GM15510 (cell line): ENCODE data around the gene CORO6.

Source experiments
- POLR2A ChIP-seq: IDR thresholded peaks from 3 replicates; pipeline ENCODE4 v1.6.1; 2011; ENCODE audit warnings: borderline replicate concordance; ENCODE audit not compliant: insufficient read length; ENCODE audit errors: extremely low read depth

CORO6 gene

DNA sequence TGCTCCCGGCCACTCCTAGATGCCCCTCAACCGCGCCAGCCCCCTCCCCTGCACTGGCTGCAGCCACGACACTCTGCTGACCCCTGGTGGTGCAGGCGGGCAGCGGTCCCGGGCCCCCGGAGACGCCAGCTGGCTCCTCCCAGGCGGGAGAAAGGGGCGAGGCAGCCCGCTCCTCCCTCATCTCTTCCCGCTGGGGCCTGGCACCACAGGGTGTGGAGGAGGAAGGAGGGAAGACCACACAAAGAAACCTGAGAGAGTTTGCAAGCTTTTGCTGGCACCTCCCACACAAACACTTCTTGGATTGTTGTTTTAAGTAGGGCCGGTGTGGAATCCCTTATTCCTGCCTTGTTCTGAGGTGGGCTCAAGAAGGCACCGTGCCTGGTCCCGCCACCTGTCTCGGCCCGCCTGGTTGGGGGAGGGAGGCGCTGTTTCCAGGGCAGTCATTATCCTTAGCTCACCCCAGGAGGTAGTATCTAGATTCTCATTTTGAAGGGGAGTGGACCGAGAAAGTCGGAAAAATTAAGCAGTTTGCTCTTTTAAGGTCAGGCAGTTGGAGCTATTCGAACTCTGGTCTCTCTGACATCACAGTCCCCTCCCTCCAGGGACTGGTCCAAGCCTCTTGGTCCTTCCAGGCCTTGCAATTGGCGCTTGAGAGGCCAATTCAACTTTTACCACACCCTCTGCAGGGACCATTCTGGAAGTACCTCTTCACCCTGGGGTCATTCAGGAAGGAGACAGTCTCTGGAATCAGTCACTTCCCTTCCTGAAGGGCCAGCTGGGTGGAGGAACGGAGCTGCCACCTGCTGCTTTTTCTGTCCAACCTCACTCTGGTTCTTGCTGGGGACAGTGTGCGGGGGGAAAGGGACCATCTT is 30.7 kb downstream of the CORO6 start:
- TF ChIP-seq POLR2A: no peak

DNA sequence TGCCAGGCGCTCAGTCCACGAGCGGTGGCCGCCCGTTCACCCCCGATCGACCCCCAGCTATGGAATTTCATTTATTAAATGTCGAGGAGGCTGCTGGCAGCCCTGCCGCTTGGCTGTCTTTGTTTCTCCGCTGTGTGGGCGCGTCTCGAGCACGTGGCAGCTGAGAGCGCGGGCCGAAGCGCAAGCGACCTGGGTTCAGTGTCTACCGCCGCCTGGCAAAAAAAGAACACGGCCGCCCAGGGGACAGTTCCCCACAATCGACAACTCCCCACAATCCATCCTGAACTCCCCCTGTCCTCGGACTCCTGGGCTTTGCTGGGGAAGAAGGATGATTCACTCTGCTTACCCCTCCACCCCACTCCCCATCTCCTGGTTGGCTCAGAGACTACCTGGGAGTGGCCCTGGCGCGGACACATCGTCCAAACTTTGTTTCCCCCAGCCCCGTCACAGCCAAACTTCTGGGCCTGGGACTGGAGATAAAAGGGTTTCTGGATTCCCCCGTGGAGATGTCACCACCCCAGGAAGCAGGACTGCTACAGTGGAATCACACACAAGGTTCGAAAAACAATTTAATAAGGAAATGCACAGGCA is 31.5 kb downstream of the CORO6 start:
- no peak for TF ChIP-seq POLR2A

DNA sequence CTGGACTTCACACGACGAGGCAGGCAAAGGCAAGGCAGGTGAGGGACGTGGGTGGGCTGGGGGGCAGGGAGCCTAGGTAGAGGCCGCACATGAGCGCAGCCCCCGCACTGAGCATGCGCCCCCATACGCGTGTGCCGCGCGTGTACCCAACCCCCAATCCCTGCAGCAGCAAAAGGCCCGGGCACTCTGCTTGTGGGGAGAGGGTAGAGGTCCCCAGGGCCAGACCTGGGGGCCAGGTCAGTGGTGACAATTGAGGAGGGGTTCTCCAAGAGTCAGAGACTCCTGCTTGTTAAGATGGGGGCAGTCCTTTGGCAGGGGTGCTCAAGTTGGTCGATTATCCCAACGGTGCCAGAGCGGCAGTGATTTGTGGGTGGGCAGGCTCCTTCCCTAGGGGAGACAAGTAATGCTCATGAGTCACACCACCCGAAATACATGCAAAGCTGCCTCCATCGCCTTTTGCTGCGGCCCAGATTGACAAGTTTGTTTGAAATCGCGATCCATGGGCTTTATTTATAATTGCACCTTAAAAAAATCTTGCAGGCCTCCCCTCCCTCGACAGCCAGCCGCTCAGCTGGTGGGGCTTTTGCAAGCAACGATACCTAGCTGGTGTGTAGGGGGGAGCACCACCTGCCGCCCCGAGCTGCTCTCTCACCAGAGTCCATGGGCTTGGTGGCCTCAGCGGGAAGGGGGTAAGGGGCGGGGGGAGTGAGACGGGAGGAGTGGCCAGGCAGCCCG is 32.1 kb downstream of the CORO6 start:
- TF ChIP-seq POLR2A: no peak

DNA sequence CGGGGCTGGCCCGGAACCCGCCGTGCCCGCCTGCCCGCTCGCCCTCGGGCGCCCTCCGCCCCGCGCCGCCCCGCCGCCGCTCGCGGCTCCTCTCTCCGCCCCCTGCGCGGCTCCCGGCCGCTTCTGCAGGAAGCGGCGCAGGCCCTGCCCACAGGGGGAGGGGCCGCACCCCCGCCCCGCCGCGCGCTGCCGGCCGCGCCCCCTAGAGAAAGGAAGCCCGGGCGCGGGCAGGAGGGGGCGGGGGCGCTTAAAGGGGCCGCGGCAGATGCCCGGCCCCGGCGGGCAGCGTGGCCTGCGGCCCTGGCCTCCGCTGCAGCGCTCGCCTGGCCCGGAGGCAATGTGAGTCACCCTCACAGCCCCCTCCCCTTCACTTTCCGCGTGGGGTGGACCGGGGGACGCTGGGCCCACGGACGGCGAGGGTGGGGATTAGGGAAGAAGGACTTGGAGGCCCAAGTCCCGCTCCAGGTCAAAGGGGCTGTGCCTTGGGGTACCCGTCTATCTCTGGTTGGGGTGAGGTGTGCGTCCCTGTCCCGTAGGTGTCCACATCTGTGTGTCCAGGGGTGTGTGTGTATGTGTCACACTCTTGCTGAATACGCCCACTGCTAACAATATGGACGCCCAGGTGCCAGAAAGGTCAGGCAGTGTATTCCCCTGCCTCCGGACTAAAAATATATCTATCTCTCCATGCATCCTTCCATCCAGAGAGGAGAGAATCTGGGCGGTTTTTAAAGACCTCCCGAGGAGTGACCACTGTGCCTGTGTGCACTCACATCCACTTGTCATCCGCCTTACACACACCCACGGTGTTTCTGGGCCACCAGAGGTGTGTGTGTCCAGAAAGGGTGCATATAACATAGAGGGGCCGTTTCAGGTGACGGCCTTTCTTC is 32.9 kb downstream of the CORO6 start, which contains the start of gene GIT1:
GIT1 (minus strand) TSS at position 125 of the 887 bp plus-strand sequence. CDS start 270 bp downstream, outside the sequence.
- peak; percentile 70 for TF ChIP-seq POLR2A

DNA sequence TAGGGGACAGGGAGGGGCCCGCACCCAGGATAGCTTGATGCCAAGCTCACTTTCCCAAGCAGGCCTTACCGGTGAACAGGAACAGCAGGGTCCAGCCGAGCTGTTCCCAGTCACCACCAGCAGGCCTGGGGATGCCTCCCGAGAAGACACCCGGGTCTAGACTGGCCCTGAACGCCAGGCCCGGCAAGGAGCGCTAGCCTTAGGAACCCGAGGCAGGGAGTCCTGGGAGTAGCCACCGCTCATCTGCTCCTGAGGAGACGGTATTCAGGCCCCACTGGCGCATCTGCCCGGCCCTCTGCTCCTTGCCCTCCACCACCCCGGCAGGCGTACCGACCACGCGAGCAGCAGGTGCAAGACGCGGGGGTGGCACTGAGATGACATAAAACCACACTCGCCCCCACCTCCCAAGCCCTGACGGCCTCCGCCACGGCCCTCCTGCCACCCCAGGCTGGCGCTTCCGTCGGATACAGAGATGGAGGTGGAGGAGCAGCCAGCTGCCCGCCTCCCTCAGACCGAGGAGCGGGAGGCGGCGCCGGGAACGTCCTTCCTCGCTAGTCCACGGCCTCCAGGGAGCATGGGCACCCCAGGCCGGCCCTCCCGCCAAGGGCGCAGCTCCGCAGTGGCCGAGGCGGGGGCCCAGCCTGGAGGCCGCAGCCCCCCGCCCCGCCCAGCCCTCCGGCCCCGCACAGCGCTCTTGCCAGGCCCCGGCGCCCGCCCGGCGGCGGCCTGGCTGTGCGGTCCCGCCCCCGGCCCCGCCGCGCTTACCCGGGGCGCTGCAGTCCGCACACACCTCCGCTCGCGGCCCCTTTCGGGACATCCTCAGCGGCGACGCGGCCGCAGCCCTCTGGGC is 33.9 kb downstream of the CORO6 start:
- TF ChIP-seq POLR2A: no peak

DNA sequence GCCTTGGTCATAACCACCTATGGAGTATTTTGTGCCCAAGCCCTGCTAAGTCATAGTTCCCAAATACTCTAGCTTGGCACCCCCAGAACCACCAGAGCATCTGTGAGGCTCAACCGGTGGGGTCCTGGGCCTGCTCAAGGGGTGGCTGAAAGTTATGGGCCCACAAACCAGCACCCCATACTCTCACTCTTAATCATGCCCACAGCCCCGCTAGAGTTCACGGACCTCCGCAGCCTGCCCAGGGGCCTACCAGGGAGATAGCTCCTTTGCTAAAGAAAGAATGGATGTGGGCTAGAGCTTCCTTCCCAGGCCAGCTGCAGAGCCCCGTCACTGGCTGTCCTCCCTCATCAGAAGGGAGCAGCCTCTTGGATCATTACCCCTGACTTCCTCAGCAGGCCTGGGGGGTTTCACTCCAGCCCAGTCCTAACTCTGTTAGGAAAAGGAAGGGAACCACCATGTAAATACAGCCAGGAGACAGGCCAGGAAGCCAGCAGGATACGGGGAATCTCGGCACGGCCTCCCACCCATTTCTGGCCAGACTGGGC is 34.6 kb downstream of the CORO6 start:
- no peak for TF ChIP-seq POLR2A

DNA sequence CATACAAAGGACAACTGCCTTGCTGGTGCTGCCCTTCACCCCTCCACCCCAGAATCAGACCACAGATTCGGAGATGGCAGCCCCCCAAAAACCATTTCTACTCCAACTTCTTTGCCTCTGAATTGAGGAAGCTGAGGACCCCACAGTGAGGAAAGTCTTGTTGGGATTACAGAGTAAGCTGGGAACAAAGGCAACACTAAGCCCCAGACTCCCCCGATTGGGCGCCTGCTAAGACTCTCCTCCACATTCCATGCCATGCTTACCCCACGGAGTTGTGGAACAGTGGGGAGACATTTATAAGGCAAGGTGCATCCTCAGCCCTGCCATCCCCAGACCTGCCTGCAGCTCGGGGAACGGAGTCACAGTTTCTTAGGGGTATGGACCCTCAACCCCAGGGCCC is 35.1 kb downstream of the CORO6 start:
- TF ChIP-seq POLR2A: no peak

DNA sequence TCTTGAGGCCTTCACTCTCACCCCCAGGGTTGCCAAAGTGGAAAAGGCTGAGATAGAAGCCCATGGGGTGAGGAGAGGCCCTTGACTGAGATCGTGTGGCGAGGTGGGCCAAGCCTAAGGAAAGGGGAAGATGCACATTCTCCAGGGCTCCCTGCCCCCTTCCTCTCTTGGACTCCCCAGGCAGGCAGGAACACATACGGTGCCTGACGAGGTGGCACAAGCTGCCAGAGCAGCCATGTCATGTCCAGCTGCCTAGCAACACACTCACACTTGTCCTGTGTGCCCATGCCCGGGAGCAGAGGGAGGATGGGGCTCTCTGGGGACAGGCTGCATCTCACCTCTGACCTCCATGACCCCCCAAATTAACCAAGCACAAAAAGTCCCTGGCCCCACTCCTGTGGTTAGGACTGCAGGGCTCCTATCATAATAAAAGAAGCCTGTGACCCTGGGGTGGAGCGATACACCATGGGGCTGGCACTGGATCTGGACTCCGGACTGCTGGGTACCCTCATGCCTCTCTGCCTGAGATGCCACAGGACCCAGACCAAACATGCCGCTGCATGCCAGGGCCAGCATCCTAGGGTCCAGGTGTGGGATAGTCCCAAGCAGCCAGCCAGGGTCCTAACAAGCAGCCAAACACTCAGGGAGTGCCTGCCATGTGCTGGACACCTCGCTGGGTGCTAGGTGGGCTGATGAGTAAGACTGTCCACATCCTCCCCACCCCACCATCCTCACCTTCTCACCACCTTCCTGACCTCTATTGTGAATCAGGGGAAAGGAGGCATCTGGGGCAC is 35.8 kb downstream of the CORO6 start:
- TF ChIP-seq POLR2A: no peak

DNA sequence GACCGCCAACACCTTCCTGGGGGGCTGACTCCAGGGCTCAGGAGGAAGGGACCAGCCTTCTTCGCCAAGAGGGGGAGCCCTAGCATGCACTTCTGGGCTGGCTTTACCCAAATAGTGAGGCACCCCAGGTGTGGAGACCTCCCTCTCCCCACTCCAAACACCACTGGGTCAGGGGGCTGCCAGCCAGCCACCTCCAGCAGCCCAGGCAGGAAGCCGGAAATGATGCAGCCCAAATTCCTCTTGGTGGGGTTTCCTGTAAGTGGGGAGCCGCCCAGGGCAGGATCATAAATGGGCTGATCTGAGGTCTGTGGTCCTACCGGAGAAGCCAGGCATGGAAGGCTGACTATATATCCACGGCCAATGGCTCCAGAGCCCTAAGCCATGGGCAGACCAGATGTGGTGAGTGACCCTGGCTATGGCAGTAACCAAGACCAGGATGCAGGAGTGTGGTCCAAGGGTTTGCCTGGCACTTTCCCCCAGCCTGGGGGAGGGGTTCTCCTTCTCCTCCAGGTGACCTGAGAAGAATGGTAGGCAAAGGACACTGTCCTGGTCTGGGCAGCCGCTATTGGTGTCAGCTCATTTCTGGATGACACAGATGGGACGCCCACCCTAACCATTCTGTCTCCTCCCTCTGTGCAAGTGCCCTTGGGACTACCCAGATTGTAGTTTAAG is 37.5 kb downstream of the CORO6 start:
- TF ChIP-seq POLR2A: no peak

DNA sequence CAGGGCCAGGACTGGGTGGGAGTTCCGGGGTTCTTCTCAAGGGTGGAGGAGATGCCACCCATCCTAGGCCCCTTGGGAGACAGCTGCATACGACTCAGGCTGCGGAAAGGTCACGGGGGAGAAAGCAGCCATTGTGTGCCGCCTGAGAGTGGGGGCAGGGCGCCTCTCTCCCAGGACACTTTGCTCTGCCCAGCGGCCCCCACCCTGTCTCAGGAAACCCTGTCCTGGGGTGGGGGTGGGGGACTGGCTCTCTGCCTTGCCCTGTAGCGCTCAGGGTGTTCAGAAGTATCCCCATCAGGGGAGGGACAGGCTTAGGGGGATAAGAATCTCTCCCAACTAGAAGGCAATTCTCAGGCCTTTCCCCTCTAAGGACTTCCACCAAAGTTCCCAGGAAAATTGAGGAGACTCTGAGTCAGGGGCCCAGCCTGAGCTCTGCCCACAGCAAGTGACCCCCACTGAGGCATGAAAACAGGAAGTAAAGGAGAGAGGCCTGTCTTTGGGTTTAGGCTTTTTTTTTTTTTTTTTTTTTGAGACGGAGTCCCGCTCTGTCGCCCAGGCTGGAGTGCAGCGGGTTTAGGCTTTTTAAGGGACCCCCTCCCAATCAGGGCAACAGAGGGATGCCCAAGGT is 38.1 kb downstream of the CORO6 start:
- TF ChIP-seq POLR2A: no peak
